Right lobe of liver (tissue), 6 donors: ENCODE measurements around the gene DRAM1. TPM values are rescaled to one million over a fixed set of nuclear protein-coding genes. Genes with fewer than 3 reads are reported as not detected.
"Not testable (repeated sequence)": the region's sequence is repeated elsewhere in the genome, so short reads cannot be mapped to it uniquely, and the experiment has no call there.

Source experiments
- ATAC-seq, 4 donors: fragments of 200-7000 bp; cut with Tn5 transposase; one replicate each; pipeline ENCODE4 v1.9.1; 2020; ENCODE audit warnings: mild to moderate bottlenecking in 4 of 4, moderate library complexity in 4 of 4
- DNase-seq, 3 donors: peaks; one replicate each; pipeline ENCODE4 v3.0.0-alpha.2; 2020
- H3K27ac ChIP-seq, 3 donors: fragments of 200-600 bp; one replicate each; pipeline ENCODE4 v1.8.0; 2022
- H3K27me3 ChIP-seq, 2 donors: fragments of 200-600 bp; one replicate each; pipeline ENCODE4 v1.8.0; 2022
- H3K36me3 ChIP-seq, 4 donors: fragments of 200-600 bp; sonication (generic) in 1 of 4; one replicate each; pipeline versions ENCODE4 v1.5.1 to v1.8.0; 2017 to 2022; ENCODE audit warnings: control low read depth in 1 of 4
- H3K4me1 ChIP-seq, 4 donors: fragments of 200-600 bp; sonication (generic) in 1 of 4; one replicate each; pipeline versions ENCODE4 v1.5.1 to v1.8.0; 2017 to 2022; ENCODE audit warnings: control low read depth in 1 of 4
- H3K4me3 ChIP-seq, 3 donors: fragments of 200-600 bp; one replicate each; pipeline ENCODE4 v1.8.0; 2022
- H3K9me3 ChIP-seq, 4 donors: fragments of 200-600 bp; sonication (generic) in 1 of 4; one replicate each; pipeline versions ENCODE4 v1.5.1 to v1.8.0; 2017 to 2022; ENCODE audit warnings: control low read depth in 1 of 4
- POLR2A ChIP-seq: fragments of 450-650 bp; IDR thresholded peaks from one replicate; pipeline ENCODE4 v1.6.1; 2017; ENCODE audit warnings: antibody characterized with exemption, mild to moderate bottlenecking
- WGBS: methylation state at CpG from one replicate; pipeline ENCODE4 v1.1.6; 2018; ENCODE audit warnings: low coverage, low lambda C conversion rate; ENCODE audit not compliant: insufficient coverage; ENCODE audit errors: missing lambda C conversion rate; 5-methylcytosine and 5-hydroxymethylcytosine counted together
- intact Hi-C, 2 donors: fragments of 100-400 bp; cut with DNase I; formaldehyde crosslinking; loops; one replicate each; pipeline versions ENCODE4 v1.11.2 to v1.14.1; 2022
- total RNA-seq, 6 experiments: library from RNA; depleted of rRNA in 2 of 6; stranded (reverse); fragments of >200 nt in 2 of 6; fragmentation: NEBNext Ultra II Directional in 3 of 6; extraction: Animal tissue kit (Norgen Biotek cat#: 25700) in 3 of 6; gene quantifications; one replicate each; pipeline versions ENCODE4 v1.1.0 to v1.2.4, GENCODE V29; 2016 to 2023
- TF ChIP-seq, protein P1 (sequence below), 4 donors: fragments of 200-600 bp in 3 of 4; fragments of 450-650 bp in 1 of 4; IDR thresholded peaks; one replicate each; pipeline versions ENCODE4 v1.5.1 to v1.8.0; 2016 to 2022; ENCODE audit warnings: antibody characterized with exemption in 4 of 4, mild to moderate bottlenecking in 2 of 4
- donor health status: DM: no; HTN: yes; CAD: no.
- donor health status: DM: no; HTN: no; CAD: no.
- donor health status: DM: no; HTN: no; CAD: no.
- donor health status: DM: no; HTN: yes; CAD: no.
- donor health status: DM: no; HTN: yes; CAD: no.

The DRAM1 gene
- total RNA-seq, 6 experiments from 2014 or later = 2.2 to 11.3 (median 4.3) TPM

DNA sequence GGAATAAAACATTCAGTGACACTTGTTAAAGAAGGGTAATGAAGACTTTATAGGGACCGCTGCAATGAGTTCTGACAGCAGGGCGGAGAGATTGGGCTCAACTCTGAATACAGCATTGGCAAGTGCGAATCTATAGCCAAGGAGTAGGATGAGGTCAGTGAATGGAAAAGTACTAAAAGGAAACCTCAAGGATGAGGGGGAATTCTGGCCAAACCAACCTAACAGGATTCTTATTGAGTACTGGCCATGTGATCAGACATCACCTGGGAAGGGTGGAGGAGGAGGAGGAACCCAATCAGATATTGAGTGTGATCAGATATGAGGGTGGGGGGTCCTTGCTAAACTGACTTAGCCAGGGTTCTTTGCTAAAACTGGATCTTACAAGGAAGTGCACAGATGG is 31.0 kb downstream of the DRAM1 start:
- ATAC-seq = no peak
- H3K27ac ChIP-seq = no peak overlapping the region
- TF ChIP-seq POLR2A = no peak
- TF ChIP-seq, protein P1, sequence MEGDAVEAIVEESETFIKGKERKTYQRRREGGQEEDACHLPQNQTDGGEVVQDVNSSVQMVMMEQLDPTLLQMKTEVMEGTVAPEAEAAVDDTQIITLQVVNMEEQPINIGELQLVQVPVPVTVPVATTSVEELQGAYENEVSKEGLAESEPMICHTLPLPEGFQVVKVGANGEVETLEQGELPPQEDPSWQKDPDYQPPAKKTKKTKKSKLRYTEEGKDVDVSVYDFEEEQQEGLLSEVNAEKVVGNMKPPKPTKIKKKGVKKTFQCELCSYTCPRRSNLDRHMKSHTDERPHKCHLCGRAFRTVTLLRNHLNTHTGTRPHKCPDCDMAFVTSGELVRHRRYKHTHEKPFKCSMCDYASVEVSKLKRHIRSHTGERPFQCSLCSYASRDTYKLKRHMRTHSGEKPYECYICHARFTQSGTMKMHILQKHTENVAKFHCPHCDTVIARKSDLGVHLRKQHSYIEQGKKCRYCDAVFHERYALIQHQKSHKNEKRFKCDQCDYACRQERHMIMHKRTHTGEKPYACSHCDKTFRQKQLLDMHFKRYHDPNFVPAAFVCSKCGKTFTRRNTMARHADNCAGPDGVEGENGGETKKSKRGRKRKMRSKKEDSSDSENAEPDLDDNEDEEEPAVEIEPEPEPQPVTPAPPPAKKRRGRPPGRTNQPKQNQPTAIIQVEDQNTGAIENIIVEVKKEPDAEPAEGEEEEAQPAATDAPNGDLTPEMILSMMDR (IDR thresholded peaks at IDR 0.05) = no peak
- intact Hi-C loops = no loop called here
- H3K4me1 ChIP-seq = no peaks in the 10 kb centered on the region
- H3K36me3 ChIP-seq = no peaks in the 10 kb centered on the region
- H3K27me3 ChIP-seq = no peaks in the 10 kb centered on the region
- no peak for DNase-seq
- H3K4me3 ChIP-seq = no peak overlapping the region
- H3K9me3 ChIP-seq = no peaks in the 10 kb centered on the region
- WGBS = 83% methylated on average over 1 of the region's 3 CpGs

DNA sequence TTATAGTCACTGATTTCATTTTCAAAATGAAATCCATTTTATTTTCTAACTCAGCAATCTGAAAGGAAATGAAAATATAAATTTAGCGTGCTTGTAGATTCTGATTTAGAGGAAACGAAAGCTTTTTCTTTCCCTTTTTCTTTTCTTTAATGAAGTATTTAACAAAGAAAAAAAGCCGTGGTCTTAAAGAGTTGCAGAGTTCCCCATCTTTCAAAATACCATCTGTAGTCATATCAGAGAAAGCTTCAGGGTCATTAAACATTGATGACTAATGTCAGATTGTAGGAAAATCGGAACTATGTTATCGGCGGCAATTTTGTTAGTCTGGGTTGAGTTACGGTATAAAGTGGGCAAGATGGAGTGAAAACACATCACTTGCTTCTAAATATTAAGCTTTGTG is 32.3 kb downstream of the DRAM1 start:
- DNase-seq (no peak), ATAC-seq (no peak)
- Histone ChIP-seq H3K4me3 (no peak overlapping the region), H3K36me3 (no peaks in the 10 kb centered on the region), H3K4me1 (no peaks in the 10 kb centered on the region), H3K27ac (no peak overlapping the region), H3K9me3 (no peaks in the 10 kb centered on the region), H3K27me3 (no peaks in the 10 kb centered on the region)
- WGBS = 65% methylated on average over 7 of the region's 7 CpGs
- TF ChIP-seq POLR2A = no peak
- TF ChIP-seq, protein P1 (IDR thresholded peaks at IDR 0.05) = no peak
- intact Hi-C loops = no loop called here

DNA sequence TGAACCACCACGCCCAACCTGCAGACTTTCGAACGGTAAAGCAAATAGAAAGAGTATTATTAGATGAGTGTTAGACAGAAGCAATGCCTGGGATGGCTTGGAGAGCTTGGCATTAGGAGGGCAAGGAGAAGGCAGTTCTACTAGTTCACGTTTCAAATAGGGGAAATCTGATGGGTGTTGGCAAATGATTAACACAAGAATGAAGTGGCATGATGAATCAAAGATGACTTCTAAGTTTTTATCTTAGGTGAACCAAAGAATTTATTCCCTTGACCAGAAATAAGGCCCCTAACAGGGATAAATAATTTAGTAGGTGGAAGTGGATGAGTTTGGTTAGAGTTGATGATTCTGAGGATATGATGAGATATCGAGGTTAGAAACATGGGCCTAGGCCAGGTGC is 38.5 kb downstream of the DRAM1 start:
- WGBS = 64% methylated on average over 3 of the region's 5 CpGs
- H3K36me3 ChIP-seq = no peaks in the 10 kb centered on the region
- TF ChIP-seq, protein P1 (IDR thresholded peaks at IDR 0.05) = no peak
- no peak for TF ChIP-seq POLR2A
- no peaks in the 10 kb centered on the region for H3K27me3 ChIP-seq
- no peak overlapping the region for H3K27ac ChIP-seq
- ATAC-seq (no peak), DNase-seq (no peak)
- H3K9me3 ChIP-seq = no peaks in the 10 kb centered on the region
- no peak overlapping the region for H3K4me3 ChIP-seq
- intact Hi-C loops = no loop called here
- H3K4me1 ChIP-seq = peaks cover 0 to 6% (median 0%) of the 10 kb centered on the region in 4 donors

DNA sequence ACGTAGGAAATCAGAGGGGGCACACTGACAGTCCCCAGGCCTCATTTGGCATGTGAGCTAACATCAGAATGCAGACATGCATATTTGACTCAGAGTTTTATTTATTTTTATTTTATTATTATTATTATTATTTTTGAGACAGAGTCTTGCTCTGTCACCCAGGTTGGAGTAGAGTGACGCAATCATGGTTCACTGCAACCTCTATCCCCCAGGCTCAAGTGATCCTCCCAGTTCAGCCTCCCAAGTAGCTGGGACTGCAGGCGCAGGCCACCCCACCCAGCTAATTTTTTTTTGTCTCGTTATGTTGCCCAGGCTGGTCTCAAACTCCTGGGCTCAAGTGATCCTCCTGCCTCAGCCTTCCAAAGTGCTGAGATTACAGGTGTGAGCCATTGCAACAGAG is 41.4 kb downstream of the DRAM1 start:
- ATAC-seq, H3K36me3 ChIP-seq, H3K4me1 ChIP-seq, intact Hi-C loops, H3K27me3 ChIP-seq, H3K4me3 ChIP-seq, H3K9me3 ChIP-seq, H3K27ac ChIP-seq, DNase-seq: not testable (repeated sequence)
- 83% methylated on average over 1 of the region's 4 CpGs for WGBS

DNA sequence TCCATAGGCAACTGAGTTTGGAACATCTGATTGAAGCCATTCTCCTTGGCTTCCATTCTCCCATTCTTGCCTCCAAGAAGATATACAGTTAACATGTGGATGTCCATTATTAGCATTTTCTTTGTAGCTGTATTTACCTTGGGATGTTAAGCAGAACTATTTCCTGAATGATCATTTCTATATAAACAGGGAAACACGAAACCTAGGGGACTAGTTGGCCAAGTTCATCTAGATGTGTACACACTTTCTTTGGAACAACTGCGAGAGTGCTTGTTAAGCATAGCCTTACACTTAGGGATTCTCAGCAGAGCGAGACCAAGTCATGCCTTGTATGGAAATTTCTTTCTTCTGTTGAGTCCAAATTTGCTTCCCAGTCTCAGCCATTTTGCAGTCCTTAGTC is 42.1 kb downstream of the DRAM1 start:
- intact Hi-C loops = no loop called here
- ATAC-seq = no peak
- H3K27me3 ChIP-seq = no peaks in the 10 kb centered on the region
- no peak overlapping the region for H3K27ac ChIP-seq
- H3K4me1 ChIP-seq = peaks cover 0 to 6% (median 0%) of the 10 kb centered on the region in 4 donors
- no peaks in the 10 kb centered on the region for H3K9me3 ChIP-seq
- H3K36me3 ChIP-seq = no peaks in the 10 kb centered on the region
- DNase-seq = no peak
- 67% methylated on average over 2 of the region's 3 CpGs for WGBS
- TF ChIP-seq, protein P1 (IDR thresholded peaks at IDR 0.05) = no peak
- TF ChIP-seq POLR2A = no peak
- no peak overlapping the region for H3K4me3 ChIP-seq
